K562 (cell line): ENCODE results near the gene SPAG4. TPM values are rescaled to one million over a fixed set of nuclear protein-coding genes. Genes with fewer than 3 reads are reported as not detected.

ENCODE experiments used
- ATAC-seq: fragments of 200-7000 bp; cut with Tn5 transposase; 3 replicates; pipeline ENCODE4 v1.9.1; 2020; ENCODE audit warnings: moderate library complexity
- BruUV-seq: library from RNA; stranded (reverse); fragments of 400-500 nt; replicated peaks from 2 replicates; lab custom pipeline; 2021; lab: Mats Ljungman, UMichigan
- CTCF ChIA-PET: fragments of 300-600 bp; formaldehyde crosslinking; extraction: SDS; loops from one replicate; lab custom pipeline; 2021; ENCODE audit warnings: low intra/inter-chr PET ratio; lab: Yijun Ruan, JAX
- POLR2A ChIA-PET: fragments of 300-600, 350-650 bp; sonication (Branson Sonifier 250); formaldehyde crosslinking; extraction: SDS; loops from one replicate; lab custom pipeline; 2021; ENCODE audit warnings: antibody characterized with exemption, inconsistent platforms; lab: Yijun Ruan, JAX
- DNase-seq, 4 experiments: peaks; one replicate each; pipeline versions ENCODE4 v3.0.0 to v3.0.0-alpha.2; 2011 to 2018; ENCODE audit warnings: low spot score in 3 of 4, mixed read lengths in 3 of 4; ENCODE audit errors: extremely low read depth in 1 of 4
- FAIRE-seq: peaks from 2 replicates; lab custom pipeline; 2011; peaks lifted over from hg19 to GRCh38; lab: Jason Lieb, UNC
- H2AFZ ChIP-seq: 2 replicates; pipeline ENCODE4 v1.6.0; 2011; ENCODE audit warnings: low read depth, low read length, control low read depth, inconsistent platforms
- H3K27ac ChIP-seq: fragments of 200-600 bp; 3 replicates; pipeline ENCODE4 v1.8.0; 2011; ENCODE audit warnings: low read depth, mild to moderate bottlenecking, control low read depth, inconsistent platforms, low read length, moderate library complexity, mixed read lengths; ENCODE audit errors: extremely low read depth
- H3K27me3 ChIP-seq, 2 experiments: fragments of 300-600 bp in 1 of 2; 2 replicates in 1 of 2; 3 replicates in 1 of 2; pipeline versions ENCODE4 v1.6.0 to v1.8.0; 2011; ENCODE audit warnings: inconsistent platforms in 2 of 2, low read length in 2 of 2, mild to moderate bottlenecking in 1 of 2, mixed read lengths in 1 of 2, moderate library complexity in 1 of 2; ENCODE audit not compliant: control insufficient read depth in 2 of 2, insufficient read depth in 2 of 2
- H3K36me3 ChIP-seq: fragments of 300-600 bp; 3 replicates; pipeline ENCODE4 v1.8.0; 2011; ENCODE audit warnings: mild to moderate bottlenecking, low read length, inconsistent platforms; ENCODE audit not compliant: control insufficient read depth, insufficient read depth
- H3K4me1 ChIP-seq, 2 experiments: fragments of 200-600 bp in 1 of 2; replicated peaks in 1 of 2; 2 replicates in 1 of 2; 3 replicates in 1 of 2; pipeline versions ENCODE4 v1.5.1 to v1.8.0; 2011; ENCODE audit warnings: inconsistent platforms in 2 of 2, low read length in 2 of 2, mild to moderate bottlenecking in 1 of 2, mixed read lengths in 1 of 2, moderate library complexity in 1 of 2; ENCODE audit not compliant: control insufficient read depth in 2 of 2, insufficient read depth in 2 of 2
- H3K4me2 ChIP-seq: 2 replicates; pipeline ENCODE4 v1.6.1; 2011; ENCODE audit warnings: low read length, control low read depth, inconsistent platforms, mixed read lengths; ENCODE audit not compliant: insufficient read depth
- H3K4me3 ChIP-seq: fragments of 200-600 bp; sonication (generic), shearing (Covaris generic); 2 replicates; pipeline ENCODE4 v1.5.1; 2016; ENCODE audit warnings: control low read depth, inconsistent platforms
- H3K79me2 ChIP-seq: fragments of 200-600 bp; 3 replicates; pipeline ENCODE4 v1.8.0; 2011; ENCODE audit warnings: low read length, inconsistent platforms; ENCODE audit not compliant: control insufficient read depth, insufficient read depth
- H3K9ac ChIP-seq, 2 experiments: 2 replicates each; pipeline versions ENCODE4 v1.6.0 to v1.6.1; 2011; ENCODE audit warnings: low read depth in 2 of 2, low read length in 2 of 2, control low read depth in 1 of 2, inconsistent platforms in 1 of 2, mild to moderate bottlenecking in 1 of 2, mixed read lengths in 1 of 2; ENCODE audit not compliant: insufficient read depth in 1 of 2
- H3K9me1 ChIP-seq: one replicate; pipeline ENCODE4 v1.6.0; 2011; ENCODE audit warnings: inconsistent platforms, mild to moderate bottlenecking, low read length, moderate library complexity; ENCODE audit not compliant: control insufficient read depth, insufficient read depth
- H3K9me3 ChIP-seq: replicated peaks from 2 replicates; pipeline ENCODE4 v1.5.1; 2011; ENCODE audit warnings: low read depth, low read length, inconsistent platforms; ENCODE audit not compliant: control insufficient read depth, insufficient read depth
- H4K20me1 ChIP-seq: replicated peaks from 2 replicates; pipeline ENCODE4 v1.6.1; 2011; ENCODE audit warnings: low read length, inconsistent platforms, mixed read lengths; ENCODE audit not compliant: control insufficient read depth, insufficient read depth
- NFE2 ChIP-seq: IDR thresholded peaks from 2 replicates; pipeline ENCODE4 v1.6.1; 2014; ENCODE audit warnings: antibody characterized with exemption, low read depth
- NR2C2 ChIP-seq, 2 experiments: fragments of 200-800 bp in 1 of 2; sonication (Bioruptor generic) in 1 of 2; sonication (generic) in 1 of 2; formaldehyde crosslinking in 1 of 2; IDR thresholded peaks; 2 replicates each; pipeline versions ENCODE4 v1.6.1 to v1.8.0; 2016 to 2022; ENCODE audit warnings: mild to moderate bottlenecking in 1 of 2, missing compliant biosample characterization in 1 of 2, missing genetic modification characterization in 1 of 2, missing genetic modification reagents in 1 of 2
- POLR2G ChIP-seq: fragments of 200-400 bp; formaldehyde crosslinking; IDR thresholded peaks from 2 replicates; pipeline ENCODE4 v1.6.1; 2017; ENCODE audit warnings: low read depth, mild to moderate bottlenecking, antibody characterized with exemption, low read length, moderate library complexity
- SUPT5H ChIP-seq: fragments of 450-650 bp; IDR thresholded peaks from 2 replicates; pipeline ENCODE4 v1.6.1; 2016
- TFE3 ChIP-seq: fragments of 450-650 bp; formaldehyde crosslinking; IDR thresholded peaks from 2 replicates; pipeline ENCODE4 v1.4.0; 2020; ENCODE audit warnings: mild to moderate bottlenecking, mixed read lengths
- ZBTB1 ChIP-seq: sonication (generic); formaldehyde crosslinking; IDR thresholded peaks from 2 replicates; pipeline ENCODE4 v1.8.1; 2023; ENCODE audit warnings: missing genetic modification reagents, low read depth, mild to moderate bottlenecking, borderline replicate concordance
- ZBTB49 ChIP-seq: sonication (generic); formaldehyde crosslinking; IDR thresholded peaks from 2 replicates; pipeline ENCODE4 v1.8.0; 2022; ENCODE audit warnings: missing genetic modification reagents, mild to moderate bottlenecking, borderline replicate concordance
- WGBS: fragments of 100-300 bp; shearing (Covaris generic); methylation state at CpG from one replicate; pipeline ENCODE4 v1.1.6; 2016; ENCODE audit warnings: low coverage, mixed read lengths; ENCODE audit not compliant: insufficient coverage; ENCODE audit errors: missing lambda C conversion rate; 5-methylcytosine and 5-hydroxymethylcytosine counted together
- in situ Hi-C: fragments of 300-500 bp; cut with MboI; formaldehyde crosslinking; loops from 4 replicates; pipeline ENCODE4 v1.15.0; 2018; ENCODE audit warnings: inconsistent platforms, mixed read lengths
- intact Hi-C: fragments of 100-400 bp; cut with micrococcal nuclease; formaldehyde crosslinking; loops from 2 replicates; pipeline ENCODE4 v1.14.2; 2022
- polyA plus RNA-seq, 8 experiments: library from polyadenylated mRNA; depleted of rRNA in 4 of 8; stranded (reverse) in 5 of 8; unstranded in 3 of 8; fragments of >200 nt; fragmentation: Nextera tagmentation in 2 of 8; fragmentation: Illumina TruSeq in 1 of 8; extraction: Ambion mirVana in 2 of 8; extraction: Trizol in 1 of 8; gene quantifications; 2 replicates each; pipeline versions ENCODE4 v1.2.1 to v1.2.3, GENCODE V29; 2011 to 2014; ENCODE audit warnings: inconsistent platforms in 1 of 8, missing spikeins in 1 of 8
- total RNA-seq, 7 experiments: library from RNA; depleted of rRNA in 6 of 7; stranded (reverse); fragments of >200 nt in 6 of 7; fragmentation: Illumina TruSeq in 2 of 7; extraction: Trizol in 2 of 7; gene quantifications; 2 replicates each; pipeline versions ENCODE4 v1.2.1 to v1.2.3, GENCODE V29; 2011 to 2021; ENCODE audit warnings: low replicate concordance in 1 of 7

Gene SPAG4
- total and polyA plus RNA-seq, 9 of the 15 experiments (the other 6 are each of a cell fraction or from before 2014, with no cell fraction given): 1.6 to 11.4 (median 4.6) TPM

- TF ChIP-seq POLR2G (peak; percentile 44), ZBTB49 (no peak), NFE2 (no peak), ZBTB1 (CRISPR knock-in tag) (no peak), SUPT5H (no peak; the same call in 1 of the 2 replicates), NR2C2 (CRISPR knock-in tag; IDR thresholded peaks at IDR 0.05) (no peak), NR2C2 (tag; IDR thresholded peaks at IDR 0.05) (no peak)
Observed at GRCh38 chr20:35652641-35653429, 37.2 kb downstream of the SPAG4 start (continued).

- WGBS: 100% methylated on average over 3 of the region's 3 CpGs
- H3K4me3 ChIP-seq: no peak overlapping the region
- no peak overlapping the region for H2AFZ ChIP-seq
- DNase-seq: no peak
- H3K79me2 ChIP-seq: peaks cover 99% of the 10 kb centered on the region
- no peak overlapping the region for H3K4me2 ChIP-seq
- in situ Hi-C loops (no loop called here), intact Hi-C loops (no loop called here)
- FAIRE-seq: no peak
- TF ChIP-seq SUPT5H (0 out of 2 replicates have a peak, but pooled peaks have one; percentile 56), TFE3 (no peak)
- no TSS peak for BruUV-seq
- no peak for ATAC-seq
- H3K4me1 ChIP-seq: peaks cover 0 to 2% of the 10 kb centered on the region in 2 experiments; a peak in 1 of 5 replicates
- ChIA-PET CTCF (no interaction called here), POLR2A (interaction anchor here (0.6 to 3.8 kb wide), 2 partner anchors 11 to 714 kb away, joined by 3 to 26 read pairs; partner anchors contain the start of genes CPNE1 and RBM12)
- no peak overlapping the region for H3K27ac ChIP-seq
- H3K36me3 ChIP-seq: peaks cover 75% of the 10 kb centered on the region
- no peaks in the 10 kb centered on the region for H3K9me1 ChIP-seq
- no peaks in the 10 kb centered on the region for H3K27me3 ChIP-seq
- no peak overlapping the region for H3K9ac ChIP-seq
- peaks cover 22% of the 10 kb centered on the region; the same call in 1 of the 2 replicates for H4K20me1 ChIP-seq
- H3K9me3 ChIP-seq: no peaks in the 10 kb centered on the region
Observed at GRCh38 chr20:35653430-35653734, 37.8 kb downstream of the SPAG4 start.
